Measurements from ENCODE around the gene TIPARP.
"Not testable (repeated sequence)": the region's sequence is repeated elsewhere in the genome, so short reads cannot be mapped to it uniquely, and the experiment has no call there.

TIPARP gene

DNA sequence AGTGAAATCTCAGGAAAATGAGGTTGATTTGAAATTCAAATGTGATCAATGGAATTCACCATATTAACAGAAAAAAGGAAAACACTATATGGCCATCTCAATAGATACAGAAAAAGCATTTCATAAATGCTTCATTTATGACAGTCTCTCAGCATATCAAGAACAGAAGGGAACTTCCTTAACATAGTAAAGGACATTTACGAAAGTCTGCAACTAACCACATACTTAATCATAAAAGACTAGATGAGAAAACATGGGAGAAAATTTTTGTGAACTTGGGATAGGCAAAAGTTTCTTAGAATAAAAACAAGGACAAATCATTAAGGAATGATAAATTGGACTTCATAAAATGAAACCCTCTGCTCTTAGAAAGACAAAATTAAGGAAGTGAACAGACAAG, 24.7 kb upstream of the TIPARP start:
- DNase-seq (ENCODE audit: low read depth, low spot score): no peak

DNA sequence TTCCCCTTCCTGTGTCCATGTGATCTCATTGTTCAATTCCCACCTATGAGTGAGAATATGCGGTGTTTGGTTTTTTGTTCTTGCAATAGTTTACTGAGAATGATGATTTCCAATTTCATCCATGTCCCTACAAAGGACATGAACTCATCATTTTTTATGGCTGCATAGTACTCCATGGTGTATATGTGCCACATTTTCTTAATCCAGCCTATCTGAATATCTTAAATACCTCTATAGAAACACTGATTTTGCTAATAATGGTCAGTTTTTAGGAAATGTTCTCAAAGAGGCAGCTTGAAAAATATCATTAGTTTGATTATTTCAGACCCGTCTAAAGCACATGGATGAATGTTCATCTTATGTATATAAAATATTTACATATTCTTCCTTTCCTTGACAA, 21.7 kb upstream of the TIPARP start:
- DNase-seq (ENCODE audit: low read depth, low spot score): not testable (repeated sequence)

DNA sequence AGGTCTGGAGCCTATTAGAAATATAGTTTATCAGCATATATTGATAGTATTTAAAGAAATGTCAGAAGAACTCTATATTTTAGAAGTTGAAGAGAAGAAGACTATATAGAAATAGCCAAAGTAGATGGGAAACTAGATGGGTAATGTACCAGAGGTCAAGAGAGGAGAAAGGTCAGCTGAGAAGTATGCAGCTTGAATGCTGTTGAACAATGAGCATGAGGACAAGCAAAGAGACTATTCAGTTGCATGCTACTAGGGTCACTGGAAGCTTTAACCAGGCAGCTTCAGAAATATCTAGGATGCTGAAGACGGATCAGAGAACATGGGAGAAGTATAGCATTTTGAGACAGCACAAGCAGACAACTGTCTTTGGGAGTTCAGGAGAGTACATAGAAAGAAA, 19.6 kb upstream of the TIPARP start:
- DNase-seq (ENCODE audit: low read depth, low spot score): no peak

DNA sequence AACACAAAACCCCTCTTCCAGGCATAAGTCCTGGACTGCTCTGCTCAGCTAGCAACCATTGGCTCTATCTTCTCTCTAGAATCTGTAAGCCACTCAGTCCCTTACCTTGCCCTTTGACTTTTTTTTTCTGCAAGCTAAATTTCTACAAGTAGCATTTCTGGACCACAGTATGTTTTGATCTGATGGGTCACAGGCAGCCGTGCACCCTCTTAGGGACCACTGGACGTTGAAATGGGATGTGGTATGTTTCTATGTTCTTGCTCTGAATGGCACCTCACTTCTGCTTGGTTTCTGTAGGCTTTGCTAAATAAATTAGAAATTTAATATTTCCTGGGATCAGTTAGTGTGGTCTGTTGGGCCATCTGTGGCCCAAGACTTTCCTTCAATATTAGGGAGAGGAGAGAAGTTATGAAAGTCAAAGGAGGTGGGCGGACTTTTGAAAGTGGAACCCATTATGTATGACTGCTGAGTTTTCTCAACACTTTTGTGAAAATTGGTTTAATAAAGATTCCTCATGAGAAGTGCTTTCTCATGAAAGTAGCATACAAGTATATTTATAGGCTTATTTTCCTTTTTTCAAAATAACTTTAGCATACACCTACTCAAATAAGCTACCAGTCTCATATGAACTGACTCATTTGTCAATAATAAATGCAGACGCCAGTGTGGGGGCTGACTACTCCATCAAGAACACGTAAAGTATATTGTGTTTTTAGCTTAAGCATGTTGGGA, 18.4 kb upstream of the TIPARP start:
- DNase-seq (ENCODE audit: low read depth, low spot score): no peak

DNA sequence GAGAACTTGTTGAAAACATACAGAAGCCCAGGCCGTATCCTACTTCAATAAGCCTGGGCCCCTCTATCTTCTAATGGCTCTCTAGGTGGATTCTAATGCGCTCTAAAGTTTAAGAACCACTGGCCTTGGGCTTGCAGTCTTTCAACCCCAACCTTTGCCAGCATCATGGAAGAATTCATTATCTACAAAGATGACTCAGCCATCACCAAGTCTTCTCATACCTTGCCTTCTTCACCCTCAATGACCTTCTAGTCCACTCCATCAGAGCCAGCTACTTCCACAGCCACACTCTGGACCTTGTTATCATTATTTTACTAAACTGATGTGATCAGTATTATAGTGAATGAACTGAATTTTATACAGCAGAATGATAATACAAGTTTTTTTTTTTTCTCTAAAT, 16.9 kb upstream of the TIPARP start:
- DNase-seq (ENCODE audit: low read depth, low spot score): no peak

DNA sequence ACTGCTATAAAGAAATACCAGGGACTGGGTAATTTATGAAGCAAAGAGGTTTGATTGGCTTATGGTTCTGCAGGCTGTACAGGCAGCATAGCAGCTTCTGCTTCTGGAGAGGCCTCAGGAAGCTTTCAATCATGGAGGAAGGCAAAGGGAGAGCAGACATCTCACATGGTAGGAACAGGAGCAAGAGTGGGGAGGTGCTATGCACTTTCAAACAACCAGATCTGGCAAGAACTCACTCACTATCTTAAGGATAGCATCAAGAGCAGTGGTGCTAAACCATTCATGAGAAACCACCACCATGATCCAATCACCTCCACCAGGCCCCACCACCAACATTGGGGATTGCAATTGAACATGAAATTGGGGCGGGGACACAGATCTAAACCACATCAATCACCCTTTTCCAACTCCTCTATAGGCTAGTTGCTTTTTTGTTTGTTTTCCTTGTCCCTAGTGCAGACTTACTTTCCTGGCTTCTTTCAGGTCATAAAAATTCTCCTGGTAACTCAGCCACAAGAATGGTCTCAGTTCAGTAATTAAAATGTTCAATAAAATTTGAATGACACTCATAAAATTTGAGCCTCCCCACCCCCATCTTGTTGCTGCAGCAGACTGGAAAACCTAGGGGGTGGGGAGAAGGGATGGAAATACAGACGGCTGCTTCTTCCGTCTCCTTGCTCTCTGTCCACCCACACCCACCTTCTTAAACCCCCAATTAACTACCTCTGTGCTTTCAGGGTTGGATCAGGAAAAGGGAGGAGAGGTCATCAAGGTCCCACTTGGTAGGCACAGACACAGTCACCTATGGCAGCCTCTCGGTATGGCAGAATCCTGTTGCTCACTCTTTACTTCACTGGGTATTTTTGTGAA, 16.3 kb upstream of the TIPARP start:
- no peak for DNase-seq (ENCODE audit: low read depth, low spot score)

DNA sequence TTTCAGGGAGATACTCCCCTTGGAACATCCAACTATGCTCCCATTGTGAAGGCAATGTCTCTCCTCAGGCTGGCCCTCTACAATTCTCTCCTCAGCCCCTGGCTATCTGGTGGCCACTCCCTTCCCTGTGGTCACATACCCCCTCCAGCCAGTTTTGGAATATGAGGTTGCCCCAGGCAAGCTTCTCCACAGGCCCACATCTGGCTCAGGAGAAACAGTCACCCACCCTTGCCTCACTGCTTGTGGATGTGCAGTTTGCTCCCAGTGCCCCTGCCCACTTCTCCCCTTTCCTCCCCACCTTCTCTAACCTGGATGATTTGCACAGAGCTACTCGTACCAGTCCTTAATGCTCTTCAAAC, 15.7 kb upstream of the TIPARP start:
- DNase-seq (ENCODE audit: low read depth, low spot score): no peak

DNA sequence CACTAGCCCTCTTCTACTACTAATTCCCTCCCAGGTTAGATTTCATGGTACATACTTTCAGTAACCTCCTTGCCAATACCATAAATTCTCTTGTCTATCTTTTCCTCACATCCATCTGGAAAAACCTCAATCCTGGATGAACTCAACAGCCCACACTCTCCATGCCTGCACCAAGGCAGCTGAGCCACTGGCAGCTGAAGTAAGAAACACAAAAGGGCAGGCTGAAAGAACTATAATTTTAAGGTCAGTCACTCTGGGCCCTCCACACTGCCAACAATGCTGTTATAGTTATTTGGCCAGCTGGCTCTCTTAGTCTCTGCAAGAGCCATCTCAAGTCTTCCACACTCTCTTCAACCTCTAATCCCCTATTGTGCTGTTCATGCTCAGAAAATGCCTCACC, 15.1 kb upstream of the TIPARP start:
- no peak for DNase-seq (ENCODE audit: low read depth, low spot score)

DNA sequence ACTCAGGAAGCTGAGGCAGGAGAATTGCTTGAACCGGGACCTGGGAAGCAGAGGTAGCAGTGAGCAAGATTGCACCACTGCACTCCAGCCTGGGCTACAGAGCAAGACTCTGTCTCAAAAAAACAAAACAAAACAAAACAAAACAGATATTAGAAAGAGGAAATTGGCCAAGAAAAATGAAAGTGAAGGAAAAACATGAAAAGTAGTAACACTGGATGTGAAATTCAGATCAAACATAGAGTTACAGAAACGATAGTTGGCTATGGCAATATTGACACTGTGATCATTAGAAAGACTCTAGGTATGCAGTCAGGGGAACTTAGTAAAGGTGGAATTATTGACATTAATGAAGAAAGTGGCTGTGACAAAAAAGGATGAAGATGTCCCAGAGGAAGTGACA, 13.2 kb upstream of the TIPARP start:
- no peak for DNase-seq (ENCODE audit: low read depth, low spot score)

DNA sequence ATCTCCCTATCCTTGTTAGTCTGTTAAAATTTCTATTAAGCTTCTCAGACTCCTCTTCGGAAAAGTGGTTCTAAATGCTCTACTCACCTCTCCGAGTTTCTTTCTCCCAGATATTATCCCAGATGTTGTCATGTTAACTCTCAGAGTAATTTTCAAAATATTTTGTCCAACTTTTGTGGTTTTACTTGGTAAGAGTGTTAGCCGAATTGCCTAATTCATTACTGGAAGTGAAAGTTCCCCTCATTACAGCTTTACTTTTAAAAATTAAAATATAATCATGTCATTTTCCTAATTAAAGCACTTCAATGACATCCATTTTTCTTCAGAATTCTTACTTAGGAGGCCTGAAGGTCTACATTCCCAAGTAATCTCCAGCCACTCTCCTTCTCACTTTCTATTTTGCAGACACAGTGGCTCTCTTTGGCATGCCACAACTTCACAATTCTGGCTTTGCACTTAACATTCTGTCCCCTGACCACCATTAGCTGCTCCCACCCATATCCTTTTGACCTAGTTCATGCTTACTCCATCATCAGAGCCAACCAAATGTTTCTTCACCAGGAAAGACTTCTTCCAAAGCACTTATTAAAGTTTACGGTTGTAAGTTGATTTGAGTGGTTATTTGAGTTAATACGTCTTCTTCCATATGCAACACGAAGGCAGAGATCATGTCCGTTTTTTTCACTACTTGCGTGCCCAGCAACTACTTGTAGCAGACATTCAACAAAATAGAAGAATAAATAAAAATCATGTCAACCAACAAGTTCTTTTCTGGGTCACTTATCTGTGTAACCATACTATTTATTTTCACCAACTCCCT, 10.2 kb upstream of the TIPARP start:
- no peak for DNase-seq (ENCODE audit: low read depth, low spot score)

DNA sequence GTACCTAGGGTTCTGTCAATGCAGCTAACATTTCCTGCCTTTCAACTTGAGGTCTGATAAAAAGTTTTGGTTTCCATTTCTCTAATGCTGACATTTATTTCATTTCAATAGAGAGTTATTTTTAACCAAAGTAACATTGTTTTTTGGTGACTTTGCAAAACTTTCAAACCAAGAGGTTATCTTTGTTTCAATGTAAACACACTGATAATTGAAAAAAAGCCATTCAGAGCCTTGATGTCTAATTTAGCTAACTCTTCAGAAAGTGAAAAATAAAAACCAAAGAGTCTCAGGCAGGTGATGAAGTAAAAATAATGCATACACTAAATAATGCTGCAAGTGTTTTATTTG, 9.6 kb upstream of the TIPARP start:
- DNase-seq (ENCODE audit: low read depth, low spot score): no peak

DNA sequence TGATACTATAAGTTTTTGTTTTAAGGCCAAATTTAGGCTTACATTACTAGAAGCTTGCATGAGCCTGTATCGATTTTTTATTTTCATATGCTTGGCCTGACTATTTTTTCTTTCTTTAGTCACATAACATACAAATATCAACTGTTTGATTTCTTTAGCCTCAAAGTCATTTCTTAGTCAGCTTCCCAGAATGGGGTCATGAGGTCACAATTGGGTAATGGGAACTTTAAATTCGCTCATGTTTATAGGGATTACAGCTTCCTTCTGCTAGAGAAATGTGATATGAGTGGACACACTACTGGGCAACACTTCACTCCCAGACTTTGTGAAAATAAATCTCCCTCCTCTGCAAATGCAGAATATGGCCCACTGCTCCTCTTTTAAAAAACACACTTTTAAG, 9.1 kb upstream of the TIPARP start:
- DNase-seq (ENCODE audit: low read depth, low spot score): no peak

DNA sequence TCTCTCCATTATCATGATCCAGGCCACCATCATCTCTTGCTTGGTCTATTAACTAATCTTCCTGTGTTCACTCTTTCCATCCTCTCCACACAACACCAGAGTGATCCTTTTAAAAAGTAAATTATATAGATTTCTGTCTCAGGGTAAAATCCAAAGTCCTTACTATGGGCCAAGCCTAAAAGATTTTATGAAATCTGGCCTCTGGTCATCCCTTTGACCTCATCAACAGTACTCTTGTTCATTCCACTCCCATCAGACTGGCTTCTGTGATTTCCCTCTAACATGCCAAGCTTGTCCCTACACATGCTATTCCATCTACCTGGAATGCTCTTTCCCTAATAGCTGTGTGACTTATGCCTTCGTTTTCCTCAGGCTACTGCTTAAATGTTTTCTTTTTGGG, 8.3 kb upstream of the TIPARP start:
- DNase-seq (ENCODE audit: low read depth, low spot score): no peak

DNA sequence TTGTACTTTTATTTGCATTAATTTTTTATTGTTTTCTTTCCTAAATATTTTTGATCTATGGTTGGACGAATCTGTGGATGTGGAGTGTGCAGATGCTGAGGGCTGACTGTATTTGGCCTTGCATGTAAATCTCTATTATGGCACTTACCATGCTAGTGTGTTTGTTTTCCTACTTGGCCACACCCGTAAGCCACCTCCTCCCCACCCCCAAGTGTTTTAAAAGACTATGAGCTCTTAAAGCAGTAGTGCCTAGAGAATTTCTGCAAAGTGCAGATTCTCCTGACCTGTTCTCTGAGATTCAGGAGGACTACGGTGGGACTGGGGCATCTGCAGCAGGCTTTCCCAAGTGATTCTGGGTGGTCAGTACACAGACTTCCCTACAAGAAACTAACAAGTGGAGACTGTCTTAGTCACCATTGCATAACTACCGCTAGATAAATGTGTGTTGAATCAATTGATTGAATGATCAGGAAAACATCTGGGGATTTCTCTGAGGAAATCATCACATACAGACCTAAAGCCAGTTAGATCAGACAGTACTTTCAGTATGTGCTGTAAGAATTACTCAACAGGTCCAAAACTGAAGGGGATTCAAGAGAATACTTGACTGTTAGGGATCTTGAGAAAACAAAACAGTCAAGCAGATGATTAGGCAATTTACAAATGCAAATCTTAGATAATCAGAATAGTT, 6.2 kb upstream of the TIPARP start:
- no peak for DNase-seq (ENCODE audit: low read depth, low spot score)

DNA sequence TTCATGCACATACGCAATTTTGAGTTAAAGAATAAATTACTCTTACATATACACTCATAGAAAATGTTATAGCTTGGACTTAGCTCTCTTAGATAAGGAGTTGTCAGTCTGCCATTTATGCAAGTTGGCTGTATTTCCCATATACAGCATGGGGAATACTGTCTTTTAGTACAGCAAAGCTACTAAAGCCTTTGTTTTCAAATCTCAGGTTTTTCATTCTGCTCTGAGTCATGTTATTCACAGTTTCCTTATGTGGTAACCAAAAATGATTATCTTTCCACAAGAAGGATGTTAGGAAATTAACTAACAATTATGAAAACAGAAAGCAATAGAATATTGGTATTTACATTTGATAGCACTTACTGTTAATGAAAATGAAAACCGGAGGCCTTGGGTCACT, 4.3 kb upstream of the TIPARP start:
- DNase-seq (ENCODE audit: low read depth, low spot score): no peak

DNA sequence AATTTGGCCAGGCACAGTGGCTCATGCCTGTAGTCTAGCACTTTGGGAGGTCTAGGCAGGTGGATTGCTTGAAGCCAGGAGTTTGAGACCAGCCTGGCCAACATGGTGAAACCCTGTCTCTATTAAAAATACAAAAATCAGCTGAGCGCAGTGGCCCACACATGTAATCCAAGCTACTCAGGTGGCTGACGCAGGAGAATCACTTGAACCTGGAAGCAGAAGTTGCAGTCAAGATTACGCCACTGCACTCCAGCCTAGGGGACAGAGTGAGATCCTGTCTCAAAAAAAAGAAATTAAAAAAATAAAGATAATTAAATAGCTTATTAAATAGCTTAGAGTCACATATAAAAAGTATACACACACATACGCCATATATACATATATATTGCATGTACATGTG, 3.7 kb upstream of the TIPARP start:
- no peak for DNase-seq (ENCODE audit: low read depth, low spot score)

DNA sequence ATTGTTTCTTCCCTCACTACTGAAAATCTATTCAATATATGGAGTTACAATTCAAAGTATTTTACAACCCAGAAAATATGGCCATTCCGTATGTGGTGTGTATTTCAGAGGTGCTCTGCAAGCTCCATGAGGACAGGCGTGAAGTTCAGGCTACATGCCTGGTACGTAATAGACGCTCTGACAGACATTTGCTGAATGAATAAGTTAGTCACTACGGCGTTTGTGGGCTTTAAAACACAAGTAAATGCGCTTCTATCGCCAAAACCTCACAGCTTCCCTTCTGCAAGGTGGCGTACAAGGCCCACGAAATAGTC, 701 bp upstream of the TIPARP start:
- no peak for DNase-seq (ENCODE audit: low read depth, low spot score)

DNA sequence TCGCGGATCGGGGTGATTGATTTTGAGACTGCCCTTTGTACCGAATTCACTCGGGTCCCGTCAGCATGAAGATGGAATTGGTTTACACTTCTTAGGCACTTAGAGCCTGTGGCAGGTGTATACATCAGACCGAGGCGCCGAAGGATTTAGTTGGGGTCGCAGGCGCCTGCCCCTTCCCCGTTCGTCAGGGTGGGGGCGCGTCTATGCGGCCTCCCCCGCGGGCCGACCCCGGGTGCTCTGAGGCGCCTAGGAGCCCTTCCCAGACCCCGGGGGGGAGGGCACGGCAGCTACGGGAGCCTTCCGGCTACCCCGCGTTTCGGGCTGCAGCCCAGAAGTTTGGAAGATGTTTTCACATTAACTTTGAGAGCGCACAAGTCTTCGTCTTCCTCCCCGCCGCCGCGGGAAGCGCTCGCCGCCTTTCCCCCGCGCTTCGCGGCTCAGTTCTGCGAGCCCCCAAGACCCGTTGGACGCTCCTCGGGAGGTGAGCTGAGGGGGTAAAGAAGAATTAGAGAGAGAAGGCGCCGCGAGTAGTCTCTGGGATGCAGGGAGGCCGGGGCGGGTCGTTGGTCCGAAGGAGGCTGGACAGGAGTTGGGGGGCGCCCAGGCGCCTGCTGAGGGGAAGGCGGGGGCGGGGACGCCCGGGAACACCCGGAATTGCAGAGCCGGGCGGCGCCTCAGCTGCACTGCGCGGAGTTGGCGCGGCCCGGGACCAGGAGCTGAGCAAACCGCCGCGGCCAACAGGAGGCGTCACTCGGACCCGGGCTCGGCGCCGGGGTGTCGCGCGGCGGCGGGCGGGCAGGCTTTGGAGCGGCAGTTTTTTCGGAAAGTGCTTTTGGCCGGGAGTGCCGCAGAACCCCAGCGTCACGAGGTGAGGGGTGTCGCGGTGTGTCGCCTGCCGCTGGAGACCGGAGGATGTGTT, 780 bp downstream of the TIPARP start:
- peak; percentile 64 for DNase-seq (ENCODE audit: low read depth, low spot score)

DNA sequence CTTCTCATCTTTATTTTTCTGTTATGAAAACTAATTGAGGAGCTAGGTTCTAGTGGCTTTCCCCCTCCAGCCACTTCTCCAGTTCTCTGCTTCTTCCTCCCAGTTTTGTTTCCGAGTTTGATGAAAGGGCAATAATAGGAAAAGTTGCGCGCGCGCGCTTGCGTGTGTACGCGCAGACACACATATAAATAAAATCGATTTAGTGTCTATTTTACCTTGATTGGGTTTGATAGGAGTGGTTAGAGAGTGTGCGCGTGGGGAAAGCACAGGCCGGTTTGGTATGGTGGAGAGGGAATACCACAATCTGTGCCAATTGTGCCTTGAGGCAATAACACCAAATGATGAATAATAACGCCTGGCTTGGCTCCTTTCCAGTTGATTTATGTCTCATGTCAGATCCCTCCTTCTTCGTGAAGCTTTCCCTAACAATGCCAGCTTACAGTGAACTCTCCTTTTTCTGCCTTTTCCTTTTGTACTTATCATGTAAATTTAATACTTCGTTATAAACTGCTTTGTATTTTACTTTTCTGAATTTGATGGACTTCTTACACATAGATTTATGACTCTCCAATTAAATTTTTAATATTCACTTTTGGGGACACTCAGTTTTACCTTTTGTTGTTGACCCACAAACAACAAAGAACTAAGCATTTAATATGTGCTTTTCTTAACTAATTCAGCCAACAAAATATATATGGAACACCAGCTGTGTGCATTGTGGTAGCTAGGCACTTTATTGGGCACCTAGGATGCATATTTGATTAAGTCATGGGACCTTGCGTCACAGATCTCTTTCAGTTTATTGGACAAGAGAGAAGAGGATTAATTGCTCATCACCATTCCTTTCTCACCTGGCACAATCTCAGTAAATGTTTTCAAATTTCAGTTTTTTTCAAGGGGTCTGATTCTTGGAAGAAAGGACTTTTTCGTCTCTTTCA, 1.7 kb downstream of the TIPARP start:
- peak; percentile 22 for DNase-seq (ENCODE audit: low read depth, low spot score)

All from ELF-1 (cell line).